GM21526 (cell line): Measurements from ENCODE around the gene PCDHA12.
"Not testable (repeated sequence)": the region's sequence is repeated elsewhere in the genome, so short reads cannot be mapped to it uniquely, and the experiment has no call there.

Experiments used
- ATAC-seq: cut with Tn5 transposase; IDR thresholded peaks from one replicate; pipeline ENCODE4 v1.9.1; 2021; ENCODE audit warnings: moderate library complexity; ENCODE audit not compliant: unreplicated experiment, low FRiP score

Gene PCDHA12, protein sequence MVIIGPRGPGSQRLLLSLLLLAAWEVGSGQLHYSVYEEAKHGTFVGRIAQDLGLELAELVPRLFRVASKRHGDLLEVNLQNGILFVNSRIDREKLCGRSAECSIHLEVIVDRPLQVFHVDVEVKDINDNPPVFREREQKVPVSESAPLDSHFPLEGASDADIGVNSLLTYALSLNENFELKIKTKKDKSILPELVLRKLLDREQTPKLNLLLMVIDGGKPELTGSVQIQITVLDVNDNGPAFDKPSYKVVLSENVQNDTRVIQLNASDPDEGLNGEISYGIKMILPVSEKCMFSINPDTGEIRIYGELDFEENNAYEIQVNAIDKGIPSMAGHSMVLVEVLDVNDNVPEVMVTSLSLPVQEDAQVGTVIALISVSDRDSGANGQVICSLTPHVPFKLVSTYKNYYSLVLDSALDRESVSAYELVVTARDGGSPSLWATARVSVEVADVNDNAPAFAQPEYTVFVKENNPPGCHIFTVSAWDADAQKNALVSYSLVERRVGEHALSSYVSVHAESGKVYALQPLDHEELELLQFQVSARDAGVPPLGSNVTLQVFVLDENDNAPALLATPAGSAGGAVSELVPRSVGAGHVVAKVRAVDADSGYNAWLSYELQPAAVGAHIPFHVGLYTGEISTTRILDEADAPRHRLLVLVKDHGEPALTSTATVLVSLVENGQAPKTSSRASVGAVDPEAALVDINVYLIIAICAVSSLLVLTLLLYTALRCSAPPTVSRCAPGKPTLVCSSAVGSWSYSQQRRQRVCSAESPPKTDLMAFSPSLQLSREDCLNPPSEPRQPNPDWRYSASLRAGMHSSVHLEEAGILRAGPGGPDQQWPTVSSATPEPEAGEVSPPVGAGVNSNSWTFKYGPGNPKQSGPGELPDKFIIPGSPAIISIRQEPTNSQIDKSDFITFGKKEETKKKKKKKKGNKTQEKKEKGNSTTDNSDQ

GRCh38 chr5:140875085-140876065 lies at the start of gene PCDHA12:
Gene PCDHA12, plus strand, starts transcription at chr5:140875308. Its CDS starts 165 bp downstream, at chr5:140875473.
- ATAC-seq = no peak

DNA sequence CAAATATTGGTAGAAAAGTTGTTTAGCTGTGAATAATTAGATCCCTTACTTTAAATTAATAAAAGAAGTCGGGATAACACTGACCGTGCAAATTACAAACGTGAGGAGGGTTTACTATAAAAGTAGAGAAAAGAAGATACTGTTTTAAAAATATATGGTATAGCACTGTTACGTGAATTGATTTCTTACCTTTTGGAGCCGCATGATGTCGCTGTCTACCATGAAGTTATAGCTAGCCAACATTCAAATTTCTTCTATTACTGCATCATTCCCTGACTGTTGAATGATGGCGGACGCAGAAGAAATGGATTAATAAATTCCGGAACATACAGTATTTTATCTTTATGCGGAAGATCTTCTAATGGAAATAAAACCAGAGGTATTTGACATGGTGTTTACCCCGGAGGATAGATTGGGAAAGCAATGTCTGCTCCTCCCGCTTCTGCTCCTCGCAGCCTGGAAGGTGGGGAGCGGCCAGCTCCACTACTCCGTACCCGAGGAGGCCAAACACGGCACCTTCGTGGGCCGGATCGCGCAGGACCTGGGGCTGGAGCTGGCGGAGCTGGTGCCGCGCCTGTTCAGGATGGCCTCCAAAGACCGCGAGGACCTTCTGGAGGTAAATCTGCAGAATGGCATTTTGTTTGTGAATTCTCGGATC lies 47.3 kb upstream of the PCDHA12 start, which contains the start of gene PCDHA6:
Gene PCDHA6 (plus strand): TSS at position 257 of the 658 bp plus-strand sequence. CDS start 132 bp downstream, at position 389.
- ATAC-seq = no peak

DNA sequence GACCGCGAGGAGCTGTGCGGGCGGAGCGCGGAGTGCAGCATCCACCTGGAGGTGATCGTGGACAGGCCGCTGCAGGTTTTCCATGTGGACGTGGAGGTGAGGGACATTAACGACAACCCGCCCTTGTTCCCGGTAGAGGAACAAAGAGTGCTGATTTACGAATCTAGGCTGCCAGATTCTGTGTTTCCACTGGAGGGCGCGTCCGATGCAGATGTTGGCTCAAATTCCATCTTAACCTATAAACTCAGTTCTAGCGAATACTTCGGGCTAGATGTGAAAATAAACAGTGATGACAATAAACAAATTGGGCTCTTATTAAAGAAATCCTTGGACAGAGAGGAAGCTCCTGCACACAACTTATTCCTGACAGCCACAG lies 46.8 kb upstream of the PCDHA12 start:
- no peak for ATAC-seq

DNA sequence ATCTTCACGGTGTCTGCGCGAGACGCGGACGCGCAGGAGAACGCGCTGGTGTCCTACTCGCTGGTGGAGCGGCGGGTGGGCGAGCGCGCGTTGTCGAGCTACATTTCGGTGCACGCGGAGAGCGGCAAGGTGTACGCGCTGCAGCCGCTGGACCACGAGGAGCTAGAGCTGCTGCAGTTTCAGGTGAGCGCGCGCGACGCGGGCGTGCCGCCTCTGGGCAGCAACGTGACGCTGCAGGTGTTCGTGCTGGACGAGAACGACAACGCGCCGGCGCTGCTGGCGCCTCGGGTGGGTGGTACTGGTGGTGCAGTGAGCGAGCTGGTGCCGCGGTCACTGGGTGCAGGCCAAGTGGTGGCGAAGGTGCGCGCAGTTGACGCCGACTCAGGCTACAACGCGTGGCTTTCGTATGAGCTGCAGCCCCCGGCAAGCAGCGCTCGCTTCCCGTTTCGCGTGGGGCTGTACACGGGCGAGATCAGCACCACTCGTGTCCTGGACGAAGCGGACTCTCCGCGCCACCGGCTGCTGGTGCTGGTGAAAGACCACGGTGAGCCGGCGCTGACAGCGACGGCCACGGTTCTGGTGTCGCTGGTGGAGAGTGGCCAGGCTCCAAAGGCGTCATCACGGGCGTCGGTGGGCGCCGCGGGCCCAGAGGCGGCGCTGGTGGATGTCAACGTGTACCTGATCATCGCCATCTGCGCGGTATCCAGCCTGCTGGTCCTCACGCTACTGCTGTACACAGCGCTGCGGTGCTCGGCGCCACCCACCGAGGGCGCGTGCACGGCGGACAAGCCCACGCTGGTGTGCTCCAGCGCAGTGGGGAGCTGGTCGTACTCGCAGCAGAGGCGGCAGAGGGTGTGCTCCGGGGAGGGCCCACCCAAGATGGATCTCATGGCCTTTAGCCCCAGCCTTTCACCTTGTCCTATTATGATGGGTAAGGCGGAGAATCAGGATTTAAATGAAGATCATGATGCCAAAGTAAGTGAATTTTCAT lies 45.3 kb upstream of the PCDHA12 start:
- ATAC-seq = not testable (repeated sequence)

GRCh38 chr5:140833993-140834392 lies 41.1 kb upstream of the PCDHA12 start, which contains the start of gene PCDHA7:
Gene PCDHA7, plus strand, starts transcription at chr5:140834269. Its CDS starts 115 bp downstream, at chr5:140834384.
- ATAC-seq = no peak

- ATAC-seq = not testable (repeated sequence)
These were observed 40.6 kb upstream of the PCDHA12 start for GRCh38 chr5:140834439-140835008.

GRCh38 chr5:140835622-140836510 lies 39.2 kb upstream of the PCDHA12 start:
- no peak for ATAC-seq

- no peak for ATAC-seq
These were observed 33.8 kb upstream of the PCDHA12 start, which contains the start of gene PCDHA8 for GRCh38 chr5:140840978-140841962. Gene PCDHA8, plus strand, starts transcription at chr5:140841187. Its CDS starts 135 bp downstream, at chr5:140841322.

GRCh38 chr5:140842798-140843733 lies 32.0 kb upstream of the PCDHA12 start:
- ATAC-seq = no peak

DNA sequence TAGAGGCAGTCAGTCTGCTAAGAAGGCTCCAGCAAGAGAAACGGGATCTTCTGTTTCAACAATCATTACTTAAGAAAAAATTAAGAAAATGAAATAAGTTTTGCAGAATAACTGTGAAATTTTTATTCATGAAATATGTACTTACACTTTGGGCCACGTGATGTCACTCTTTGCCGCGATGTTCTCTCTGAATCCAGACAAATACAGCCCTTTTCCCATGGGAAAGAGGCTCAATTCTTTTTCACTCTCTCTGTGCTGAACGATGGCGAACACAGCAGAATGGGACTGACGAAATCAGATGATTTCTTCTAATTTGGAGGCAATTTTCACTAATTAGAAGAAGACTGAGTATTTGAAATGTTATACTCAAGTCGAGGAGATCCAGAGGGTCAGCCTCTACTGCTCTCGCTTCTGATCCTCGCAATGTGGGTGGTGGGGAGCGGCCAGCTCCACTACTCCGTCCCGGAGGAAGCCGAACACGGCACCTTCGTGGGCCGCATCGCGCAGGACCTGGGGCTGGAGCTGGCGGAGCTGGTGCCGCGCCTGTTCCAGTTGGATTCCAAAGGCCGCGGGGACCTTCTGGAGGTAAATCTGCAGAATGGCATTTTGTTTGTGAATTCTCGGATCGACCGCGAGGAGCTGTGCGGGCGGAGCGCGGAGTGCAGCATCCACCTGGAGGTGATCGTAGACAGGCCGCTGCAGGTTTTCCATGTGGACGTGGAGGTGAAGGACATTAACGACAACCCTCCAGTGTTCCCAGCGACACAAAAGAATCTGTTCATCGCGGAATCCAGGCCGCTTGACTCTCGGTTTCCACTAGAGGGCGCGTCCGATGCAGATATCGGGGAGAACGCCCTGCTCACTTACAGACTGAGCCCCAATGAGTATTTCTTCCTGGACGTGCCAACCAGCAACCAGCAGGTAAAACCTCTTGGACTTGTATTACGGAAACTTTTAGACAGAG lies 26.7 kb upstream of the PCDHA12 start, which contains the start of gene PCDHA9:
Gene PCDHA9 (plus strand): TSS at position 244 of the 964 bp plus-strand sequence. CDS start 114 bp downstream, at position 358.
- not testable (repeated sequence) for ATAC-seq

GRCh38 chr5:140849831-140850634 lies 25.1 kb upstream of the PCDHA12 start:
- ATAC-seq = not testable (repeated sequence)
